ENCODE data around the gene TEAD1.

DNA sequence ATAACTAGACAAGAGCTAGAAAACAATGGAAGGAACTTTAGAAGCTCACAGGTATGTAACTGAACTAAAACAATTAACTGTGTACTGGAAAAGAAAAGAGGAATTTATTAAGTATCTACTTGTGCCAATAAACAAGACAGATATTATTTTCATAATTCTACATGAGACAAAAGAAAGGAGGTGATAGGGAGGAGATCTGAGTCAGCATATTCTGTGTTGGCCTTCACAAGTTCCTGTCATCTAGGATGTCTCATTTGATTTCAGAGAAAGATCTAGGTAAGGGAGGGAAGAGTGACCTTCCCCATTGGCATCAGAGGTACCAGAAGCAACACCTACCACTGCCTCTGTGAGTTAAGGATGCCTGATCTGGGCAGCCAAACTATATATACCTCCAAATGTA is 34.8 kb upstream of the TEAD1 start:
- TF ChIP-seq, protein P1, sequence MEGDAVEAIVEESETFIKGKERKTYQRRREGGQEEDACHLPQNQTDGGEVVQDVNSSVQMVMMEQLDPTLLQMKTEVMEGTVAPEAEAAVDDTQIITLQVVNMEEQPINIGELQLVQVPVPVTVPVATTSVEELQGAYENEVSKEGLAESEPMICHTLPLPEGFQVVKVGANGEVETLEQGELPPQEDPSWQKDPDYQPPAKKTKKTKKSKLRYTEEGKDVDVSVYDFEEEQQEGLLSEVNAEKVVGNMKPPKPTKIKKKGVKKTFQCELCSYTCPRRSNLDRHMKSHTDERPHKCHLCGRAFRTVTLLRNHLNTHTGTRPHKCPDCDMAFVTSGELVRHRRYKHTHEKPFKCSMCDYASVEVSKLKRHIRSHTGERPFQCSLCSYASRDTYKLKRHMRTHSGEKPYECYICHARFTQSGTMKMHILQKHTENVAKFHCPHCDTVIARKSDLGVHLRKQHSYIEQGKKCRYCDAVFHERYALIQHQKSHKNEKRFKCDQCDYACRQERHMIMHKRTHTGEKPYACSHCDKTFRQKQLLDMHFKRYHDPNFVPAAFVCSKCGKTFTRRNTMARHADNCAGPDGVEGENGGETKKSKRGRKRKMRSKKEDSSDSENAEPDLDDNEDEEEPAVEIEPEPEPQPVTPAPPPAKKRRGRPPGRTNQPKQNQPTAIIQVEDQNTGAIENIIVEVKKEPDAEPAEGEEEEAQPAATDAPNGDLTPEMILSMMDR (IDR thresholded peaks at IDR 0.05; ENCODE audit: low read depth, low read length, missing input control) = no peak
- TF ChIP-seq, protein P2, sequence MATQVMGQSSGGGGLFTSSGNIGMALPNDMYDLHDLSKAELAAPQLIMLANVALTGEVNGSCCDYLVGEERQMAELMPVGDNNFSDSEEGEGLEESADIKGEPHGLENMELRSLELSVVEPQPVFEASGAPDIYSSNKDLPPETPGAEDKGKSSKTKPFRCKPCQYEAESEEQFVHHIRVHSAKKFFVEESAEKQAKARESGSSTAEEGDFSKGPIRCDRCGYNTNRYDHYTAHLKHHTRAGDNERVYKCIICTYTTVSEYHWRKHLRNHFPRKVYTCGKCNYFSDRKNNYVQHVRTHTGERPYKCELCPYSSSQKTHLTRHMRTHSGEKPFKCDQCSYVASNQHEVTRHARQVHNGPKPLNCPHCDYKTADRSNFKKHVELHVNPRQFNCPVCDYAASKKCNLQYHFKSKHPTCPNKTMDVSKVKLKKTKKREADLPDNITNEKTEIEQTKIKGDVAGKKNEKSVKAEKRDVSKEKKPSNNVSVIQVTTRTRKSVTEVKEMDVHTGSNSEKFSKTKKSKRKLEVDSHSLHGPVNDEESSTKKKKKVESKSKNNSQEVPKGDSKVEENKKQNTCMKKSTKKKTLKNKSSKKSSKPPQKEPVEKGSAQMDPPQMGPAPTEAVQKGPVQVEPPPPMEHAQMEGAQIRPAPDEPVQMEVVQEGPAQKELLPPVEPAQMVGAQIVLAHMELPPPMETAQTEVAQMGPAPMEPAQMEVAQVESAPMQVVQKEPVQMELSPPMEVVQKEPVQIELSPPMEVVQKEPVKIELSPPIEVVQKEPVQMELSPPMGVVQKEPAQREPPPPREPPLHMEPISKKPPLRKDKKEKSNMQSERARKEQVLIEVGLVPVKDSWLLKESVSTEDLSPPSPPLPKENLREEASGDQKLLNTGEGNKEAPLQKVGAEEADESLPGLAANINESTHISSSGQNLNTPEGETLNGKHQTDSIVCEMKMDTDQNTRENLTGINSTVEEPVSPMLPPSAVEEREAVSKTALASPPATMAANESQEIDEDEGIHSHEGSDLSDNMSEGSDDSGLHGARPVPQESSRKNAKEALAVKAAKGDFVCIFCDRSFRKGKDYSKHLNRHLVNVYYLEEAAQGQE (IDR thresholded peaks at IDR 0.05) = no peak
- TF ChIP-seq SP1 (IDR thresholded peaks at IDR 0.05) = no peak
- TF ChIP-seq FOXA1 (IDR thresholded peaks at IDR 0.05) = no peak
- TF ChIP-seq, protein P3, sequence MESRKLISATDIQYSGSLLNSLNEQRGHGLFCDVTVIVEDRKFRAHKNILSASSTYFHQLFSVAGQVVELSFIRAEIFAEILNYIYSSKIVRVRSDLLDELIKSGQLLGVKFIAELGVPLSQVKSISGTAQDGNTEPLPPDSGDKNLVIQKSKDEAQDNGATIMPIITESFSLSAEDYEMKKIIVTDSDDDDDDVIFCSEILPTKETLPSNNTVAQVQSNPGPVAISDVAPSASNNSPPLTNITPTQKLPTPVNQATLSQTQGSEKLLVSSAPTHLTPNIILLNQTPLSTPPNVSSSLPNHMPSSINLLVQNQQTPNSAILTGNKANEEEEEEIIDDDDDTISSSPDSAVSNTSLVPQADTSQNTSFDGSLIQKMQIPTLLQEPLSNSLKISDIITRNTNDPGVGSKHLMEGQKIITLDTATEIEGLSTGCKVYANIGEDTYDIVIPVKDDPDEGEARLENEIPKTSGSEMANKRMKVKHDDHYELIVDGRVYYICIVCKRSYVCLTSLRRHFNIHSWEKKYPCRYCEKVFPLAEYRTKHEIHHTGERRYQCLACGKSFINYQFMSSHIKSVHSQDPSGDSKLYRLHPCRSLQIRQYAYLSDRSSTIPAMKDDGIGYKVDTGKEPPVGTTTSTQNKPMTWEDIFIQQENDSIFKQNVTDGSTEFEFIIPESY (IDR thresholded peaks at IDR 0.05) = no peak

Measured in liver (tissue), 3 donors.